WTC11 (cell line): Measurements from ENCODE around the gene FILIP1L. TPM values are rescaled to one million over a fixed set of nuclear protein-coding genes. Genes with fewer than 3 reads are reported as not detected.
A peak's percentile ranks its signal among the peaks of the same experiment; 100 is the strongest.

Experiments
- ATAC-seq: fragments of 200-7000 bp; cut with Tn5 transposase; 2 replicates; pipeline ENCODE4 v1.10.0; 2021; ENCODE audit warnings: mild to moderate bottlenecking, moderate library complexity
- CTCF ChIA-PET: fragments of 300-600 bp; sonication (Branson Sonifier 250); formaldehyde crosslinking; loops from one replicate; lab custom pipeline; 2021; ENCODE audit warnings: antibody characterized with exemption; lab: Charles Lee
- POLR2A ChIA-PET: fragments of 350-600 bp; sonication (Branson Sonifier 250); formaldehyde crosslinking; loops from one replicate; lab custom pipeline; 2021; ENCODE audit warnings: antibody characterized with exemption; lab: Charles Lee
- DNase-seq: peaks from one replicate; pipeline ENCODE4 v3.0.0; 2021; ENCODE audit warnings: low spot score
- H3K27ac Mint-ChIP-seq: 2 replicates; pipeline ENCODE4 v1.8.0; 2021; ENCODE audit warnings: mixed read lengths
- H3K27me3 Mint-ChIP-seq: 2 replicates; pipeline ENCODE4 v1.8.0; 2021; ENCODE audit warnings: low read depth, mild to moderate bottlenecking, moderate library complexity, mixed read lengths
- H3K36me3 Mint-ChIP-seq: 2 replicates; pipeline ENCODE4 v1.8.0; 2021; ENCODE audit warnings: mixed read lengths
- H3K4me1 Mint-ChIP-seq: 2 replicates; pipeline ENCODE4 v1.8.0; 2022; ENCODE audit warnings: mixed read lengths
- H3K4me3 Mint-ChIP-seq: 2 replicates; pipeline ENCODE4 v1.8.0; 2021; ENCODE audit warnings: mild to moderate bottlenecking, moderate library complexity, mixed read lengths
- H3K9me3 Mint-ChIP-seq: 2 replicates; pipeline ENCODE4 v1.8.0; 2021; ENCODE audit warnings: mixed read lengths
- CDX4 ChIP-seq: fragments of 250-450 bp; sonication (Bioruptor Pico); IDR thresholded peaks from 2 replicates; pipeline ENCODE4 v1.9.0; 2021; ENCODE audit warnings: moderate library complexity, mild to moderate bottlenecking, inconsistent platforms, borderline replicate concordance
- GABPB1 ChIP-seq: sonication (generic); formaldehyde crosslinking; IDR thresholded peaks from 2 replicates; pipeline ENCODE4 v1.8.1; 2023; ENCODE audit warnings: mild to moderate bottlenecking, missing genetic modification reagents
- OVOL2 ChIP-seq: fragments of 250-450 bp; sonication (Bioruptor Pico); IDR thresholded peaks from 2 replicates; pipeline ENCODE4 v1.9.0; 2021; ENCODE audit warnings: mild to moderate bottlenecking, borderline replicate concordance
- PRDM15 ChIP-seq: sonication (generic); formaldehyde crosslinking; IDR thresholded peaks from 2 replicates; pipeline ENCODE4 v1.8.0; 2022; ENCODE audit warnings: missing genetic modification reagents
- TEAD1 ChIP-seq: sonication (generic); formaldehyde crosslinking; IDR thresholded peaks from 2 replicates; pipeline ENCODE4 v1.8.0; 2022; ENCODE audit warnings: mild to moderate bottlenecking, missing genetic modification reagents
- TEAD4 ChIP-seq: sonication (generic); formaldehyde crosslinking; IDR thresholded peaks from 2 replicates; pipeline ENCODE4 v1.8.0; 2022; ENCODE audit warnings: mild to moderate bottlenecking, missing genetic modification reagents
- TP53 ChIP-seq: sonication (generic); formaldehyde crosslinking; IDR thresholded peaks from 2 replicates; pipeline ENCODE4 v1.8.1; 2023; ENCODE audit warnings: mild to moderate bottlenecking, missing genetic modification reagents
- ZBTB21 ChIP-seq: sonication (generic); formaldehyde crosslinking; IDR thresholded peaks from 2 replicates; pipeline ENCODE4 v1.8.1; 2023; ENCODE audit warnings: mild to moderate bottlenecking, missing genetic modification reagents, borderline replicate concordance
- ZNF263 ChIP-seq: sonication (generic); formaldehyde crosslinking; IDR thresholded peaks from 2 replicates; pipeline ENCODE4 v1.8.1; 2022; ENCODE audit warnings: low read depth, mild to moderate bottlenecking, moderate library complexity, missing genetic modification reagents
- ZNF423 ChIP-seq: fragments of 250-450 bp; sonication (Bioruptor Pico); IDR thresholded peaks from 2 replicates; pipeline ENCODE4 v2.1.2; 2022; ENCODE audit warnings: mild to moderate bottlenecking, moderate library complexity
- total RNA-seq: library from RNA; stranded (reverse); gene quantifications from 3 replicates; pipeline ENCODE4 v1.2.3, GENCODE V29; 2021
- TF ChIP-seq, protein P1 (sequence below): fragments of 200-600 bp; IDR thresholded peaks from 2 replicates; pipeline ENCODE4 v1.8.0; 2022; ENCODE audit warnings: antibody characterized with exemption
- TF ChIP-seq, protein P2 (sequence below): sonication (generic); formaldehyde crosslinking; IDR thresholded peaks from 2 replicates; pipeline ENCODE4 v1.8.1; 2022; ENCODE audit warnings: missing genetic modification reagents, borderline replicate concordance

The FILIP1L gene
- total RNA-seq, 1 experiment from 2014 or later: 0.17 TPM

- DNase-seq: no peak
- ATAC-seq: no peak; the same call in none of the 2 replicates
- H3K9me3 Mint-ChIP-seq: no peaks in the 10 kb centered on the region
- H3K36me3 Mint-ChIP-seq: no peaks in the 10 kb centered on the region
- no peak overlapping the region for H3K27ac Mint-ChIP-seq
- CTCF ChIA-PET: interaction anchor here (2.1 kb wide), 1 partner anchor 119 kb away, joined by 6 read pairs; no protein-coding TSS in a partner anchor
- POLR2A ChIA-PET: interaction anchor here (0.6 kb wide), 1 partner anchor 111 kb away, joined by 3 read pairs; no protein-coding TSS in a partner anchor
- no peaks in the 10 kb centered on the region for H3K27me3 Mint-ChIP-seq
- no peak overlapping the region for H3K4me3 Mint-ChIP-seq
- peaks cover 26% of the 10 kb centered on the region for H3K4me1 Mint-ChIP-seq
- TF ChIP-seq ZBTB21 (CRISPR knock-in tag) (no peak), ZNF423 (CRISPR knock-in tag) (no peak), TEAD4 (CRISPR knock-in tag) (no peak), TP53 (CRISPR knock-in tag) (no peak), ZNF263 (no peak), GABPB1 (CRISPR knock-in tag) (no peak), CDX4 (CRISPR knock-in tag) (no peak), TEAD1 (no peak), PRDM15 (CRISPR knock-in tag) (no peak)
- TF ChIP-seq, protein P1, sequence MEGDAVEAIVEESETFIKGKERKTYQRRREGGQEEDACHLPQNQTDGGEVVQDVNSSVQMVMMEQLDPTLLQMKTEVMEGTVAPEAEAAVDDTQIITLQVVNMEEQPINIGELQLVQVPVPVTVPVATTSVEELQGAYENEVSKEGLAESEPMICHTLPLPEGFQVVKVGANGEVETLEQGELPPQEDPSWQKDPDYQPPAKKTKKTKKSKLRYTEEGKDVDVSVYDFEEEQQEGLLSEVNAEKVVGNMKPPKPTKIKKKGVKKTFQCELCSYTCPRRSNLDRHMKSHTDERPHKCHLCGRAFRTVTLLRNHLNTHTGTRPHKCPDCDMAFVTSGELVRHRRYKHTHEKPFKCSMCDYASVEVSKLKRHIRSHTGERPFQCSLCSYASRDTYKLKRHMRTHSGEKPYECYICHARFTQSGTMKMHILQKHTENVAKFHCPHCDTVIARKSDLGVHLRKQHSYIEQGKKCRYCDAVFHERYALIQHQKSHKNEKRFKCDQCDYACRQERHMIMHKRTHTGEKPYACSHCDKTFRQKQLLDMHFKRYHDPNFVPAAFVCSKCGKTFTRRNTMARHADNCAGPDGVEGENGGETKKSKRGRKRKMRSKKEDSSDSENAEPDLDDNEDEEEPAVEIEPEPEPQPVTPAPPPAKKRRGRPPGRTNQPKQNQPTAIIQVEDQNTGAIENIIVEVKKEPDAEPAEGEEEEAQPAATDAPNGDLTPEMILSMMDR: no peak
These were observed 163.4 kb downstream of the FILIP1L start for GRCh38 chr3:99950921-99951320.

DNA sequence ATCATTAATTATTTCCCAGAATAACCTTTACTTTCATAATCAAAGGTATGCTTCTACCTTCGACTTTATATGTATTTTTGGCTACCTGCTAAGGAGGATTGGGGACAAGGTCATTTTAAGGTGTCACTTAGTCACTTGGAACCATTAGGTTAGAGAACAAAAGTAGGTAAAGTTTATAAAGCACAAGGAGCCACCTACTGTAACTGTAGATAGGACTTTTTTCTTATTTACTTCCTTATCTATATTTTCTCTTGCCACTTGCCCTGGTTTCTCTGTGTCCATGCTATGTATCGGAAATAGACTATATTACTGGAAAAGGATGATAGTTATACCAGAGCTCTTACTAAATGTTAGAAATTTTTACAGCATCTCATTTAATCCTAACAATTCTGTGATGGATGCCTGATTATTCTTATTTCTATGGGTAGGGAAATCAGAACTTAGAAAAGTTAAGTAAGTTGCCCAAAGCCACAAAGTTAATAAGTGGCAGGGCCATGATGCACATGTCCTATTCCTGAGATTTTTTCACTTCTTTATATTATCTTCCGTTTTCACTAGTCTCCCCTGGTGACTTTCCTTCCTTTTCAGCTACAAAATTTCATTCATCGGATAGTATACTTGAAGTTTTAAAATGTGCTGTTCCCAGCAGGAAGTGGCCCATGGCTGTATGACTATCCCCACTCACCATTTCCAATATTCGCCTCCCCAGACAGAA lies 164.2 kb downstream of the FILIP1L start:
- Mint-ChIP-seq H3K36me3 (no peaks in the 10 kb centered on the region), H3K27ac (no peak overlapping the region; the same call in 1 of the 2 replicates), H3K4me3 (no peak overlapping the region), H3K9me3 (no peaks in the 10 kb centered on the region)
- CTCF ChIA-PET: interaction anchor here (2.1 kb wide), 1 partner anchor 118 kb away, joined by 6 read pairs; no protein-coding TSS in a partner anchor
- DNase-seq (no peak), ATAC-seq (no peak)
- POLR2A ChIA-PET: no interaction called here
- TF ChIP-seq OVOL2 (no peak), ZBTB21 (CRISPR knock-in tag) (no peak)
- TF ChIP-seq, all 79 proteins: peak for 0
- H3K4me1 Mint-ChIP-seq: peaks cover 33% of the 10 kb centered on the region
- H3K27me3 Mint-ChIP-seq: no peaks in the 10 kb centered on the region

GRCh38 chr3:99948467-99949089 lies 165.7 kb downstream of the FILIP1L start:
- CTCF ChIA-PET: interaction anchor here (1.2 kb wide), 1 partner anchor 9 kb away, joined by 3 read pairs; no protein-coding TSS in a partner anchor

More at GRCh38 chr3:99948467-99949089, 165.7 kb downstream of the FILIP1L start:
- Mint-ChIP-seq H3K27me3 (no peaks in the 10 kb centered on the region), H3K27ac (no peak overlapping the region), H3K36me3 (no peaks in the 10 kb centered on the region), H3K4me1 (peaks cover 44% of the 10 kb centered on the region), H3K4me3 (no peak overlapping the region), H3K9me3 (no peaks in the 10 kb centered on the region)
- TF ChIP-seq PRDM15 (CRISPR knock-in tag): no peak
- TF ChIP-seq, protein P2, sequence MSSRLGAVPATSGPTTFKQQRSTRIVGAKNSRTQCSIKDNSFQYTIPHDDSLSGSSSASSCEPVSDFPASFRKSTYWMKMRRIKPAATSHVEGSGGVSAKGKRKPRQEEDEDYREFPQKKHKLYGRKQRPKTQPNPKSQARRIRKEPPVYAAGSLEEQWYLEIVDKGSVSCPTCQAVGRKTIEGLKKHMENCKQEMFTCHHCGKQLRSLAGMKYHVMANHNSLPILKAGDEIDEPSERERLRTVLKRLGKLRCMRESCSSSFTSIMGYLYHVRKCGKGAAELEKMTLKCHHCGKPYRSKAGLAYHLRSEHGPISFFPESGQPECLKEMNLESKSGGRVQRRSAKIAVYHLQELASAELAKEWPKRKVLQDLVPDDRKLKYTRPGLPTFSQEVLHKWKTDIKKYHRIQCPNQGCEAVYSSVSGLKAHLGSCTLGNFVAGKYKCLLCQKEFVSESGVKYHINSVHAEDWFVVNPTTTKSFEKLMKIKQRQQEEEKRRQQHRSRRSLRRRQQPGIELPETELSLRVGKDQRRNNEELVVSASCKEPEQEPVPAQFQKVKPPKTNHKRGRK (CRISPR knock-in tag): peak; percentile 83; the same call in 1 of the 2 replicates
- no peak for DNase-seq
- ATAC-seq: no peak
- POLR2A ChIA-PET: no interaction called here
